GM18909 (cell line): Measurements from ENCODE around the gene SNX4.

Experiments
- ATAC-seq: cut with Tn5 transposase; IDR thresholded peaks from one replicate; pipeline ENCODE4 v1.9.1; 2021; ENCODE audit warnings: mild to moderate bottlenecking; ENCODE audit not compliant: unreplicated experiment, poor library complexity

The SNX4 gene

DNA sequence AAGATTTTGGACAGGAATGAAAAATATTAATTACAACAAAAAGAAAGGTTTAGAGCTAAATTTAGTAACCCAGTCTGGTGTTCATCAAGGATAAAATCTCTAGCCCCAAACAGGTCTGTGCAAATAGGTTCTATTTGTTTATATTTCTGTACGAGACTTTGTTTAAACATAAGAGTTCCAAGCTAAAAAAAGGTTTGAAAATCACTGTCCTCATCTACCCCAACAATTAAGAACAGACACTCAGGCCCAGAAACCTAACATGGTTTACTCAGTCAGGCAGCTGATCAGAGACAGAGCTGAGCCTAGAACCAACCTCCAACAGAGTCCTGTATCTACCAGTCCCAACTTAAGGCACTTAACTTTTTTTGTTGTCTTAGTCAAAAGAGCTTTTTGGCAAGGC is 49.3 kb downstream of the SNX4 start:
- ATAC-seq: no peak

- no peak for ATAC-seq
These were observed 57.2 kb downstream of the SNX4 start for GRCh38 chr3:125462722-125463299.

- no peak for ATAC-seq
These were observed 58.1 kb downstream of the SNX4 start for GRCh38 chr3:125461896-125462295.

- no peak for ATAC-seq
These were observed 59.8 kb downstream of the SNX4 start for GRCh38 chr3:125460233-125460632.

- ATAC-seq: no peak
These were observed 76.1 kb downstream of the SNX4 start for GRCh38 chr3:125443923-125444322.

GRCh38 chr3:125442506-125442905 is 77.5 kb downstream of the SNX4 start:
- ATAC-seq: no peak

DNA sequence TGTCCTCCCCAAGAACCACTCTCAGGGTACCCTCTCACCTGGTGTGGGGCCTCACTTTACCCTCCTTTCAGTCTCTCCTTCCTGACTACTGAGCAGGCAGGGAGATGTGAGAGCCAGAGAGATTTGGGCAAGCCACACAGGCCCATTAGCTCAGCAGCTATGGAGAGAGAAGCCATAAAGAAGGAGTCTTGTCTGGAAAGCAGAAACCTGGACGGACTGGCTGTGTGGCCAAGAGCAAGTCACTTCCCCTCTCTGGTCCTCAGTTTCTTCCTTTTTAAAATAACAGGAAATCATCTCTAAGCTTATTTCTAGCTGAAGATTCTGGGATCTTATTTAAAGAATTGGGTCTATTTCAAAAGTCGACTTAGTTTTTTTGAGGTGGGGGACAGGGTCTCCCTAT is 79.0 kb downstream of the SNX4 start:
- ATAC-seq: no peak

DNA sequence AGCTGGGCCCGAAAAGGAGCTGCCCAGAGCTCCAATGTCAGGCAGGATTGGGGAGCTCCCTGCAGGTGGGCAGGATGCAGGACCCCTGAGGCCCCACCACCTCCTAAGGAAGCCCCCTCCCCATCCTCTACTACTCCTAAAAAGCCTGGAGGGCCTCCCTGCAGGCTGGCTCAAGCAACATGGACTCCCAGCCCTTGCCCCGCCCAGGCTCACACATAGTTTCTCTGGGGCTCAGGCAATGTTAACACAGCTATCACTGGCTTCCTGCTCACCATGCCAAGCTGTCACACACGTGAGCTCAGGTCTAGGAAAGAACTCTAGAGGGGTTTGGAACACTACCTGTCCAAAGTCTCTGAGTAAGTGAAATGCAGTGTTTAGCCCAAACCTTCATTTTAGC is 79.4 kb downstream of the SNX4 start:
- no peak for ATAC-seq

- ATAC-seq: no peak
These were observed 82.2 kb downstream of the SNX4 start for GRCh38 chr3:125437631-125438435.

DNA sequence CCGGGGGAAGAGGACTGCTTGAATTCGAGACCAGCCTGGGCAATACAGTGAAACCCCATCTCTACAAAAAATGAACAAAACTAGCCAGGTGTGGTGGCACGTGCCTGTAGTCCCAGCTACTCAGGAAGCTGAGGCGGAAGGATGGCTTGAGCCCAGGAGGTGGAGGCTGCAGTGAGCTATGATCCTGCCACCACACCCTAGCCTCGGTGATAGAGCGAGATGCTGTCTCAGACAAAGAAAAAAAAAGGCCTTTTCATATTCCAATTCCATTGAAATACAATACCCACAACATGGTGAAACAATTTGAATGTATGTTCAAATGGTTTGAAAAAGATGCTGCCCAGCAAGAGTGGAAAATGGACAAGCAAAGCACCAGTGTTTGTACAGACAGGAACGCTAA is 83.1 kb downstream of the SNX4 start:
- no peak for ATAC-seq

- no peak for ATAC-seq
These were observed 84.8 kb downstream of the SNX4 start for GRCh38 chr3:125435231-125435630.

DNA sequence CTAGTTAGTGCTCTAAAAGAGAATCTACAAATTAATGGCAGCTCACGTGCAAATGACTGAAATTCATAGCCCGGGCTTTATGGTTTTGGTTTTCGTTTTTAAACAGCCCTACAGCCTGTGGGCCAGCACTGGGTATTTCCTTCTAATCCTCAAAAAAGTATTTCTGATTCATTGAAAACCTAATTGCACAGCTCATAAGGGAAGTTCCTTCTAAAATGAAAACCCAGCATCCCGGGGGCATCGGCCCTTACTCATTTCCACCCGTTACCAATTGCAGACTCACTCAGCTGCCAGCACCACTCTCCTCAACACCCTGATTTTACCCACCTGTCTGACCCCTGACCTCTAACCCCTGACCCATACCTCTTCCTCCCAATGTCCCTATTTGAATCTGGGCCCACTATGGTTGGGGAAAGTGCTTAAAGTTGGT is 85.4 kb downstream of the SNX4 start:
- ATAC-seq: no peak

DNA sequence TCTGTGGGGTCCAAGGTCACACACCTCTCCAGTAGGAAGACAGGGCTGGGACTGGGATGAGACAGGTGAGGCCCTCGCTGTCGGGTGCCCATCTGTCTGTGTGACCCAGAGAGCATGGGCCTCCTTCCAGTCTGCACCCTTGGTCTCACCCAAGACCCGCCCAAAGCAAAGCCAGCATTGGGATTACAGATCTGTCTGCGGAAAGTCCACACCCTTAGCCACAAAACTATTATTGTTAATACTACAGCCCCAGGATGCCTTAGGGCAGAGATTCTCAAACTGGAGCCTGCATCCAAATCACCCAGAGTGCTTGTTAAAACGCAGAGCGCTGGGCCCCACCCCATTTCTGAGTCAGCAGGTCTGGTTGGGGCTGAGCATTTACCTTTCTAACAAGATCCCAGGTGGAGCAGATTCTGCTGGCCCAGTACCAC is 86.4 kb downstream of the SNX4 start:
- ATAC-seq: no peak

GRCh38 chr3:125433091-125433534 is 86.9 kb downstream of the SNX4 start:
- ATAC-seq: no peak

DNA sequence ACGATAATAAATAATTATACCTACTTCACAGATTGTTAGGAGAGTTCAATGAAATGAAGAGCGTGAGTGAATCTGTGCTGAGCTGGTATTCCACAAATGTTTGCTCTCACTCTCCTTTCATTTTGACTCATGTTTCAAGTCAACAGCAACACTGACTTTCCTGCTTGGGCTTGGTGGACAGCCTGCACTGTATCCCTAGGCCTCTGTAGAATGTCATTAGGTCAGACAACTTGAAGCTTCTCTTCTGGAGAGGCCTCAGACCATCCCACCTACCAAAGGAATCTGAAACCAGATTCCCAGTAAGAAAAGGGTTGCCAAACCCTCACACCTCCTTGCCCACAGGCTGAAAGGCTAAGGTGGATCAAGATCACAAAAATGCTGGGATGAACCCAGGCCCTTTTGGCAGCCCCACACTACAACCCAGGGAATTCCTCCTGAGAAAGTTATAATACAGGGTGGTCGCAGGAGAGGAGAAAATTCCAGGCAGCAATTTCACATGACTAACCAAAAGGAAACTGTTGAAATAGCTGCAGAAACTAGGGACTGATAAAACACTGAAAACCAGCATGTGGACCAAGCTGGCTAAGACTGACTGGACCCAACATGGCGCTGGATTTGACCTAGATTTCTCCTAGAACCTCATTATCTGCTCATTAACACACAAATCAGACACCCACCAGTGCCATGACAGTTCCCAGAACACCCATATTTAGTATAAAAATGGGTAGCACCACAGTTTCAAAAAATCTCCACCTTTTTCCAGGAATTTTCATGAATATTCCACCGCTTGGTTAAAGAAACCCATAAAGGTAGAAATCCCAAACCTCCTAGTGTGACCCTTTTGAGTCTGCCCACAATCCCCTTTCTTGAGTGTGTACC is 87.9 kb downstream of the SNX4 start:
- ATAC-seq: no peak

- ATAC-seq: no peak
These were observed 88.6 kb downstream of the SNX4 start for GRCh38 chr3:125431391-125431790.

DNA sequence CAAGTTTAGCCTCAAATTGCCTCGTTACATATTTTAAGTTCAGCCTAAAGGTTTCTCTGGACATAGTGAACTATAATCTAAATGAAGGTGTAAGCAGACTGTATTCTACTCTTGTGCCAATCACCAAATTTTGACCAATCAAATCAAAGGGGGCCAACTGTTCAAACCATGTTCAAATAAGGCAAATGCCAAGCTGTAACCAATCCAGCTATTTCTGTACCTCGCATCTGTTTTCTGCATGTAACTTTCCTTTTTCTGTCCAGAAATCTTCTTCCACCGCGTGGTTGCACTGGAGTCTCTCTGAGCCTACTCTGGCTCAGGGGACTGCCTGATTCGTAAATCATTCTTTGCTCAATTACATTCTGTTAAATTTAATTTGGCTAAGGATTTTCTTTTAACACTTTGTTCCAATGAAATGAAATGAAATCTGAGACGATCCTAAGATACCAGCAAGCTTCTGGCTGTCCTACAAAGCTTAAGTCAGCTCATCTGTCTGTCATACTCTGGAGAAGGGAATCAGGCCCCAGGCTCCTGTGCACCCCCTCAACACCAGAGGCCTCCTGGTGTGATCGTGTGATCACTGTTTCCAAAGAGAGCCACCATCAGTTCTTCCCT is 91.7 kb downstream of the SNX4 start:
- ATAC-seq: no peak

DNA sequence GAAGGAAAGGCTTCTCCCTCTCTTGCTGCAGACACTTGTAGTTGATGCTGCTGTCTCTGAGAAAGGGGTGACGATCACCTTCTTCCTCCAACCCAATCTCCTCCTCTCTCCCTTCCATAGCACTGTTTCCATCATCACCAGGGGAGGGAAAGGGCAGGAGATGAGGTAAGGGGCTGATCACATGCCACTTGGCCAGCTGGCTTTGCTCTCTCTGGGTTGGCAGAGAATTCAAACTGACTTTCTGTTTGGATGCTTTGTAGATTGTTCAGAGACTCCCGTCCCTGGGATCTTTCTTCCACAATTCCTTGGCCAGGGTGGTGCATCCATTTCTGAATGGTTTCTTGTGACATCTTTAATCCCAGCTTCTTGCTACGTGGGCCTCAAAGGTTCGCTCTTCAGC is 101.7 kb downstream of the SNX4 start:
- no peak for ATAC-seq

GRCh38 chr3:125416235-125416634 is 103.8 kb downstream of the SNX4 start:
- ATAC-seq: no peak

GRCh38 chr3:125414669-125415068 is 105.3 kb downstream of the SNX4 start:
- ATAC-seq: no peak

DNA sequence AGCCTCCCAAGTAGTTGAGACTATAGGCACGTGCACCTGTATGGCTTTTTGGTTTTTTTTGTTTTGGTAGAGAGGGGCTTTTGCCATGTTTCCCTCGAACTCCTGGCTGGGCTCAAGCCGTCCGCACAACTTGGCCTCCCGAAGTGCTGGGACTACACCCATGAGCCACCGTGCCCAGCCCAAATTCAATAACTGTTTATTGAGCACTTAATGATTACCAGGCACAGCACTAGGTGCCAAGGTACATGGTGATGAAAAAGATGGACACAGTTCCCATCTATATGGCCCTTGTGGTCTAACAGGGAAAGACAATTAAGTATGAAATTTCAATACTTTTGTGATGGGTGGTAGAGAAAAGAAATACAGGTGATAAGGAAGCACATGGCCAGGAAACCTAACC is 109.1 kb downstream of the SNX4 start:
- no peak for ATAC-seq
